ENCODE results near the gene CAMK4. TPM values are rescaled to one million over a fixed set of nuclear protein-coding genes. Genes with fewer than 3 reads are reported as not detected.

Gene CAMK4
- total RNA-seq, 1 donor from 2014 or later, result 2.7 TPM

- Histone ChIP-seq H3K27ac (no peak overlapping the region), H3K4me1 (no peaks in the 10 kb centered on the region), H3K27me3 (ENCODE audit: low read depth) (no peaks in the 10 kb centered on the region), H3K4me3 (no peak overlapping the region), H3K9me3 (no peaks in the 10 kb centered on the region), H3K36me3 (no peaks in the 10 kb centered on the region)
- TF ChIP-seq CTCF (IDR thresholded peaks at IDR 0.05), result no peak
- DNase-seq (no peak), ATAC-seq (no peak)
- intact Hi-C loops (cut with DNase I), result no loop called here
Measured at GRCh38 chr5:111262815-111263214, 38.6 kb downstream of the CAMK4 start.

- TF ChIP-seq CTCF (IDR thresholded peaks at IDR 0.05), result no peak
- Histone ChIP-seq H3K9me3 (no peaks in the 10 kb centered on the region), H3K27me3 (ENCODE audit: low read depth) (no peaks in the 10 kb centered on the region), H3K4me3 (no peak overlapping the region), H3K27ac (no peak overlapping the region), H3K4me1 (no peaks in the 10 kb centered on the region), H3K36me3 (no peaks in the 10 kb centered on the region)
- no peak for ATAC-seq
- no peak for DNase-seq
- intact Hi-C loops (cut with DNase I), result no loop called here
Measured at GRCh38 chr5:111266491-111266890, 42.3 kb downstream of the CAMK4 start.

GRCh38 chr5:111268300-111268699, 44.1 kb downstream of the CAMK4 start:
- intact Hi-C loops (cut with DNase I), result no loop called here
- TF ChIP-seq CTCF (IDR thresholded peaks at IDR 0.05), result no peak
- H3K36me3 ChIP-seq, result no peaks in the 10 kb centered on the region
- H3K4me1 ChIP-seq, result no peaks in the 10 kb centered on the region
- H3K27me3 ChIP-seq (ENCODE audit: low read depth), result no peaks in the 10 kb centered on the region
- H3K4me3 ChIP-seq, result no peak overlapping the region
- H3K27ac ChIP-seq, result no peak overlapping the region
- no peak for DNase-seq
- H3K9me3 ChIP-seq, result no peaks in the 10 kb centered on the region
- no peak for ATAC-seq

GRCh38 chr5:111271885-111272284, 47.7 kb downstream of the CAMK4 start:
- intact Hi-C loops (cut with DNase I), result no loop called here
- no peak overlapping the region for H3K27ac ChIP-seq
- ATAC-seq, result no peak

GRCh38 chr5:111277061-111277460, 52.9 kb downstream of the CAMK4 start:
- Histone ChIP-seq H3K27me3 (ENCODE audit: low read depth) (no peaks in the 10 kb centered on the region), H3K4me1 (no peaks in the 10 kb centered on the region), H3K9me3 (no peaks in the 10 kb centered on the region), H3K4me3 (no peak overlapping the region), H3K36me3 (no peaks in the 10 kb centered on the region), H3K27ac (no peak overlapping the region)
- intact Hi-C loops (cut with DNase I), result no loop called here
- no peak for ATAC-seq
- TF ChIP-seq CTCF (IDR thresholded peaks at IDR 0.05), result no peak
- no peak for DNase-seq

More at GRCh38 chr5:111271885-111272284, 47.7 kb downstream of the CAMK4 start:
- Histone ChIP-seq H3K27me3 (ENCODE audit: low read depth) (no peaks in the 10 kb centered on the region), H3K4me1 (no peaks in the 10 kb centered on the region), H3K4me3 (no peak overlapping the region), H3K9me3 (no peaks in the 10 kb centered on the region), H3K36me3 (no peaks in the 10 kb centered on the region)
- DNase-seq, result no peak
- TF ChIP-seq CTCF (IDR thresholded peaks at IDR 0.05), result no peak

Data from lower lobe of right lung (tissue), 2 donors.